ENCODE measurements around the gene DET1. TPM values are rescaled to one million over a fixed set of nuclear protein-coding genes. Genes with fewer than 3 reads are reported as not detected.

Gene DET1
- total and polyA plus RNA-seq, 11 donors: 3.2 to 12.4 (median 7.2) TPM

- H3K4me1 ChIP-seq: peaks cover 0 to 6% (median 0%) of the 10 kb centered on the region in 12 donors
- no peak for ATAC-seq
- no peak overlapping the region for H3K27ac ChIP-seq
- intact Hi-C loops (cut with DNase I): no loop called here
- no peak overlapping the region for H3K4me3 ChIP-seq
- no peaks in the 10 kb centered on the region for H3K27me3 ChIP-seq
- DNase-seq: no peak
- peaks cover 0 to 18% (median 14%) of the 10 kb centered on the region in 9 donors for H3K36me3 ChIP-seq
- TF ChIP-seq, protein P1, sequence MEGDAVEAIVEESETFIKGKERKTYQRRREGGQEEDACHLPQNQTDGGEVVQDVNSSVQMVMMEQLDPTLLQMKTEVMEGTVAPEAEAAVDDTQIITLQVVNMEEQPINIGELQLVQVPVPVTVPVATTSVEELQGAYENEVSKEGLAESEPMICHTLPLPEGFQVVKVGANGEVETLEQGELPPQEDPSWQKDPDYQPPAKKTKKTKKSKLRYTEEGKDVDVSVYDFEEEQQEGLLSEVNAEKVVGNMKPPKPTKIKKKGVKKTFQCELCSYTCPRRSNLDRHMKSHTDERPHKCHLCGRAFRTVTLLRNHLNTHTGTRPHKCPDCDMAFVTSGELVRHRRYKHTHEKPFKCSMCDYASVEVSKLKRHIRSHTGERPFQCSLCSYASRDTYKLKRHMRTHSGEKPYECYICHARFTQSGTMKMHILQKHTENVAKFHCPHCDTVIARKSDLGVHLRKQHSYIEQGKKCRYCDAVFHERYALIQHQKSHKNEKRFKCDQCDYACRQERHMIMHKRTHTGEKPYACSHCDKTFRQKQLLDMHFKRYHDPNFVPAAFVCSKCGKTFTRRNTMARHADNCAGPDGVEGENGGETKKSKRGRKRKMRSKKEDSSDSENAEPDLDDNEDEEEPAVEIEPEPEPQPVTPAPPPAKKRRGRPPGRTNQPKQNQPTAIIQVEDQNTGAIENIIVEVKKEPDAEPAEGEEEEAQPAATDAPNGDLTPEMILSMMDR (IDR thresholded peaks at IDR 0.05): no peak
- TF ChIP-seq POLR2A (IDR thresholded peaks at IDR 0.05): no peak
- H3K9me3 ChIP-seq: peaks cover 0 to 12% (median 0%) of the 10 kb centered on the region in 12 donors
Observed at GRCh38 chr15:88535100-88535499, 11.4 kb downstream of the DET1 start.

DNA sequence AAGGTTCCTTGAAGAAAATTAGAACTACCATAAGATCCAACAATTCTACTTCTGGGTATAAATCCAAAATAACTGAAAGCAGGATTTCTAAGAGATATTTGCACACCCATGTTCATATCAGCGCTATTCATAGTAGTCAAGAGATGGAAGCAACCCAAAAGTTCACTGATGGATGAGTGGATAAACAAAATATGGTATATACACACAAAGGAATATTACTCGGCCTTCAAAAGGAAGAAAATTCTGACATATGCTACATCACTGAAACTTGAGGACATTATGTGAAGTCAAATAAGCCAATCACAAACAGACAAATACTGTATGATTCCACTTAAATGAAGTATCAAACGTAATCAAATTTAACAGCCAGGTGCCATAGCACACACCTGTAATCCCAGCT lies 13.1 kb downstream of the DET1 start:
- ATAC-seq (no peak), DNase-seq (no peak)
- intact Hi-C loops (cut with DNase I): loop anchor here in 1 of 10 donors (5.0 kb wide), 1 partner anchor 36 kb away; no protein-coding TSS in a partner anchor
- Histone ChIP-seq H3K27ac (no peak overlapping the region), H3K9me3 (peaks cover 0 to 12% (median 0%) of the 10 kb centered on the region in 12 donors), H3K4me3 (no peak overlapping the region), H3K27me3 (no peaks in the 10 kb centered on the region), H3K4me1 (peaks cover 0 to 19% (median 0%) of the 10 kb centered on the region in 12 donors), H3K36me3 (peaks cover 0 to 33% (median 24%) of the 10 kb centered on the region in 9 donors)
- no peak for TF ChIP-seq POLR2A (IDR thresholded peaks at IDR 0.05)
- TF ChIP-seq, protein P1 (IDR thresholded peaks at IDR 0.05): no peak
- 78 to 98% (median 97%) methylated on average over 3 of the region's 3 CpGs for WGBS, 4 donors

DNA sequence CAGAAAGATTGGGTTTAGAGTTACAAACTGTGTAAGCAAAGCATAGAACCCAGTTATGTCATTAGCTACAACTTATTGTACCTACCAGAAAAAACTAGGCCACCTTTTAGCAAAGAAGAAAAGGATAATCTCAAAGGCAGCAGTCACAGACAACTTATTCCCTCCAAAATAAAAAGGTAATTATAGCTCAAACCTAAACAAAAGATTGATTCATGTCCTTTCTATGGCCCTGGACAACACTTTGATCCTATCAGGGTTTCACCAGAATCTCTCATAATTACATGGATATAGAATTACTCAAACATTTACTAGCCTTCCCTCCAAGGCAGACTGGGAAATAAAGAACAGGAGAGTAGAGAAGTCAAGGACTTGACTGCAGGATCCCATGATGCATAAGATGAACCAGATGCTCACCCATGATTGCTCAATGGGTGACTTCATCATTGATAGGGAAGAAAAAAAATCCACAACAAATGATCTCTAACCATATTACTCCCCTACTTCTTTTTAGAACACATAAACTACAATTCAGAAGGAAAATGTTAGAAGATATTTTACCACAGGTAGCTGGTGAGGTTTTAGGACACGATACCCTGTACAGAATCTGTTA lies 17.4 kb downstream of the DET1 start:
- H3K36me3 ChIP-seq: peaks cover 0 to 69% (median 50%) of the 10 kb centered on the region in 9 donors
- 94 to 100% (median 96%) methylated on average over 1 of the region's 1 CpG for WGBS, 4 donors
- H3K9me3 ChIP-seq: peaks cover 0 to 5% (median 0%) of the 10 kb centered on the region in 12 donors
- H3K27ac ChIP-seq: no peak overlapping the region
- no peaks in the 10 kb centered on the region for H3K27me3 ChIP-seq
- intact Hi-C loops (cut with DNase I): no loop called here
- H3K4me3 ChIP-seq: no peak overlapping the region
- ATAC-seq (no peak), DNase-seq (no peak)
- no peak for TF ChIP-seq POLR2A (IDR thresholded peaks at IDR 0.05)
- TF ChIP-seq, protein P1 (IDR thresholded peaks at IDR 0.05): no peak
- peaks cover 0 to 19% (median 3%) of the 10 kb centered on the region in 12 donors for H3K4me1 ChIP-seq

DNA sequence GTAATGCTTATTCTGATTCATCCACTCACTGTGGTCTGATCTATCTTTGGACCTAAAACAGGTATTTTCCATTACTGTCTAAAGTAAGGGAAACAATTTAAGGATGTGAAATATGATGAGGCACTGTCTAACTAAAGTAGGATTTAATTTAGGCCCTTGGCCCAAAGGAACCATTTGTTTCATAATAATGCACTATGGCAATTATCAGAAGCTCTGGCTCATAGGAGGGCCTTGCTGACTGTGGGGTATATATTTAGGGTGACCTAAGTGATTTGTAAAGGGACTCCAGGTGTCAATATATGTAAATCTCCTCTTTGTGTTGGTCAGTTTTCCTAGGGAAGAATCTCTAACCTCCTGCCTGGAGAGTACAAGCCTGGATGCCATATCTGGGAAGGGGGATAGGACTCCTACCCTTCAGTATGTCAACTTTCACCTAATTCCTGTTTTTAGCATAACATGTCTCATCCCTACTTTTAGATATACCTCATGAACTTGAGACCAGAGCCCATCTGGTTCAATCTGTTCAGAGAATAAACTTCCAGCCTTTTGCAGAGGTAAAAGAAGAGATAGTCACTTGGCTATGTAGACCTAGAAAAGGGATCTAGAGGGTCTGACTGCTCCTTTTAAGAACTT lies 20.1 kb downstream of the DET1 start:
- Histone ChIP-seq H3K4me1 (peaks cover 0 to 19% (median 3%) of the 10 kb centered on the region in 12 donors), H3K27ac (peak overlapping the region in 4 of 12 donors; percentile 8 to 30 (median 11)), H3K9me3 (no peaks in the 10 kb centered on the region), H3K27me3 (no peaks in the 10 kb centered on the region), H3K4me3 (no peak overlapping the region), H3K36me3 (peaks cover 0 to 75% (median 48%) of the 10 kb centered on the region in 9 donors)
- DNase-seq (no peak), ATAC-seq (peak in 3 of 4 donors; percentile 55 to 68 (median 68))
- TF ChIP-seq POLR2A (IDR thresholded peaks at IDR 0.05): no peak
- TF ChIP-seq, protein P1 (IDR thresholded peaks at IDR 0.05): no peak
- intact Hi-C loops (cut with DNase I): no loop called here

Measured in heart left ventricle (tissue), 16 donors.